Esophagus squamous epithelium (tissue), 5 donors: ENCODE results near the gene EMP1. TPM values are rescaled to one million over a fixed set of nuclear protein-coding genes. Genes with fewer than 3 reads are reported as not detected.

ENCODE experiments used
- DNase-seq: peaks from one replicate; lab custom pipeline; 2025; lab: John Stamatoyannopoulos, UW
- H3K27ac ChIP-seq, 4 donors: fragments of 200-600 bp; sonication (generic); one replicate each; pipeline ENCODE4 v1.5.1; 2016 to 2019; ENCODE audit warnings: mild to moderate bottlenecking in 1 of 4
- H3K27me3 ChIP-seq, 4 donors: fragments of 200-600 bp; sonication (generic); 1 replicate in 3 of 4; 2 replicates in 1 of 4; pipeline versions ENCODE4 v1.5.1 to v1.6.0; 2017 to 2021; ENCODE audit warnings: antibody characterized with exemption in 1 of 4
- H3K36me3 ChIP-seq, 3 donors: fragments of 200-600 bp; sonication (generic); one replicate each; pipeline ENCODE4 v1.5.1; 2016 to 2019
- H3K4me1 ChIP-seq, 3 donors: fragments of 200-600 bp; sonication (generic); one replicate each; pipeline ENCODE4 v1.5.1; 2017 to 2019
- H3K4me3 ChIP-seq, 4 donors: fragments of 200-600 bp; sonication (generic); 1 replicate in 3 of 4; 2 replicates in 1 of 4; pipeline ENCODE4 v1.5.1; 2016 to 2019; ENCODE audit warnings: mild to moderate bottlenecking in 2 of 4, moderate library complexity in 1 of 4
- H3K9me3 ChIP-seq, 3 donors: fragments of 200-600 bp; sonication (generic); one replicate each; pipeline ENCODE4 v1.5.1; 2016 to 2019
- CTCF ChIP-seq, 6 experiments: fragments of 450-650 bp in 4 of 6; fragments of 200-600 bp in 2 of 6; sonication (generic) in 2 of 6; IDR thresholded peaks; one replicate each; pipeline ENCODE4 v1.5.1; 2016 to 2019; ENCODE audit warnings: antibody characterized with exemption in 6 of 6, mild to moderate bottlenecking in 4 of 6, moderate library complexity in 4 of 6
- POLR2A ChIP-seq, 4 donors: fragments of 450-650 bp; IDR thresholded peaks; one replicate each; pipeline ENCODE4 v1.6.1; 2017; ENCODE audit warnings: antibody characterized with exemption in 4 of 4, mild to moderate bottlenecking in 4 of 4, moderate library complexity in 3 of 4
- WGBS, 2 donors: methylation state at CpG; one replicate each; pipeline ENCODE4 v1.1.5; 2018; 5-methylcytosine and 5-hydroxymethylcytosine counted together
- intact Hi-C: fragments of 100-400 bp; cut with DNase I; formaldehyde crosslinking; loops from one replicate; pipeline ENCODE4 v1.15.0; 2022
- total RNA-seq, 4 donors: library from RNA; depleted of rRNA; stranded (reverse); fragments of >200 nt; gene quantifications; one replicate each; pipeline ENCODE4 v1.1.0, GENCODE V29; 2016
- donor health status: DM: yes; HTN: yes; CAD: no.

EMP1 gene
- total RNA-seq, 4 donors from 2014 or later: 2,742 to 8,541 (median 3,206) TPM

GRCh38 chr12:13181375-13182070 lies 15.0 kb upstream of the EMP1 start:
- Histone ChIP-seq H3K4me1 (peaks cover 12 to 57% (median 14%) of the 10 kb centered on the region in 3 donors), H3K9me3 (no peaks in the 10 kb centered on the region), H3K27me3 (no peaks in the 10 kb centered on the region), H3K4me3 (no peak overlapping the region), H3K27ac (peak overlapping the region in 2 of 4 donors; percentile 42 to 49), H3K36me3 (no peaks in the 10 kb centered on the region)
- no peak for TF ChIP-seq CTCF (IDR thresholded peaks at IDR 0.05)
- no peak for TF ChIP-seq POLR2A (IDR thresholded peaks at IDR 0.05)
- 74 to 75% methylated on average over 2 to 3 of the region's 3 CpGs for WGBS, 2 donors
- no peak for DNase-seq
- intact Hi-C loops: no loop called here

- DNase-seq: no peak
- H3K27ac ChIP-seq: peak overlapping the region in 3 of 4 donors; percentile 6 to 50 (median 42)
- 75 to 100% methylated on average over 1 of the region's 1 CpG for WGBS, 2 donors
- H3K36me3 ChIP-seq: no peaks in the 10 kb centered on the region
- no peaks in the 10 kb centered on the region for H3K27me3 ChIP-seq
- H3K4me1 ChIP-seq: peaks cover 14 to 57% (median 15%) of the 10 kb centered on the region in 3 donors
- H3K9me3 ChIP-seq: no peaks in the 10 kb centered on the region
- intact Hi-C loops: no loop called here
- no peak overlapping the region for H3K4me3 ChIP-seq
- TF ChIP-seq POLR2A (IDR thresholded peaks at IDR 0.05) (no peak), CTCF (IDR thresholded peaks at IDR 0.05) (no peak)
These were observed 13.6 kb upstream of the EMP1 start for GRCh38 chr12:13182881-13183280.

GRCh38 chr12:13183620-13184019 lies 12.9 kb upstream of the EMP1 start:
- Histone ChIP-seq H3K36me3 (no peaks in the 10 kb centered on the region), H3K27ac (peak overlapping the region in 2 of 4 donors; percentile 6 to 50), H3K27me3 (no peaks in the 10 kb centered on the region), H3K4me3 (no peak overlapping the region), H3K9me3 (no peaks in the 10 kb centered on the region), H3K4me1 (peaks cover 12 to 57% (median 17%) of the 10 kb centered on the region in 3 donors)
- intact Hi-C loops: no loop called here
- TF ChIP-seq CTCF (IDR thresholded peaks at IDR 0.05) (no peak), POLR2A (IDR thresholded peaks at IDR 0.05) (no peak)
- DNase-seq: no peak

- no peak for TF ChIP-seq POLR2A (IDR thresholded peaks at IDR 0.05)
- TF ChIP-seq CTCF (IDR thresholded peaks at IDR 0.05): no peak
- H3K27me3 ChIP-seq: no peaks in the 10 kb centered on the region
- H3K4me3 ChIP-seq: no peak overlapping the region
- H3K9me3 ChIP-seq: no peaks in the 10 kb centered on the region
- WGBS, 2 donors: 79 to 82% methylated on average over 4 of the region's 4 CpGs
- H3K4me1 ChIP-seq: peaks cover 0 to 52% (median 10%) of the 10 kb centered on the region in 3 donors
- intact Hi-C loops: no loop called here
- H3K27ac ChIP-seq: peak overlapping the region in 3 of 4 donors; percentile 57 to 77 (median 69)
- no peaks in the 10 kb centered on the region for H3K36me3 ChIP-seq
- no peak for DNase-seq
These were observed 10.2 kb upstream of the EMP1 start for GRCh38 chr12:13186302-13186701.

GRCh38 chr12:13187399-13187798 lies 9.1 kb upstream of the EMP1 start:
- DNase-seq: no peak
- TF ChIP-seq CTCF (IDR thresholded peaks at IDR 0.05) (no peak), POLR2A (IDR thresholded peaks at IDR 0.05) (no peak)
- 26 to 29% methylated on average over 4 of the region's 4 CpGs for WGBS, 2 donors
- H3K27ac ChIP-seq: peak overlapping the region; percentile 44 to 77 (median 63)
- no peak overlapping the region for H3K4me3 ChIP-seq
- no peaks in the 10 kb centered on the region for H3K36me3 ChIP-seq
- intact Hi-C loops: no loop called here
- H3K27me3 ChIP-seq: no peaks in the 10 kb centered on the region
- H3K4me1 ChIP-seq: peaks cover 0 to 52% (median 10%) of the 10 kb centered on the region in 3 donors
- H3K9me3 ChIP-seq: no peaks in the 10 kb centered on the region
